WTC11 (cell line): ENCODE data around the gene PRPF40B. TPM values are rescaled to one million over a fixed set of nuclear protein-coding genes. Genes with fewer than 3 reads are reported as not detected.

Experiments used
- ATAC-seq: fragments of 200-7000 bp; cut with Tn5 transposase; 2 replicates; pipeline ENCODE4 v1.10.0; 2021; ENCODE audit warnings: mild to moderate bottlenecking, moderate library complexity
- CTCF ChIA-PET: fragments of 300-600 bp; sonication (Branson Sonifier 250); formaldehyde crosslinking; loops from one replicate; lab custom pipeline; 2021; ENCODE audit warnings: antibody characterized with exemption; lab: Charles Lee
- POLR2A ChIA-PET: fragments of 350-600 bp; sonication (Branson Sonifier 250); formaldehyde crosslinking; loops from one replicate; lab custom pipeline; 2021; ENCODE audit warnings: antibody characterized with exemption; lab: Charles Lee
- DNase-seq: peaks from one replicate; pipeline ENCODE4 v3.0.0; 2021; ENCODE audit warnings: low spot score
- H3K27ac Mint-ChIP-seq: 2 replicates; pipeline ENCODE4 v1.8.0; 2021; ENCODE audit warnings: mixed read lengths
- H3K27me3 Mint-ChIP-seq: 2 replicates; pipeline ENCODE4 v1.8.0; 2021; ENCODE audit warnings: low read depth, mild to moderate bottlenecking, moderate library complexity, mixed read lengths
- H3K36me3 Mint-ChIP-seq: 2 replicates; pipeline ENCODE4 v1.8.0; 2021; ENCODE audit warnings: mixed read lengths
- H3K4me1 Mint-ChIP-seq: 2 replicates; pipeline ENCODE4 v1.8.0; 2022; ENCODE audit warnings: mixed read lengths
- H3K4me3 Mint-ChIP-seq: 2 replicates; pipeline ENCODE4 v1.8.0; 2021; ENCODE audit warnings: mild to moderate bottlenecking, moderate library complexity, mixed read lengths
- H3K9me3 Mint-ChIP-seq: 2 replicates; pipeline ENCODE4 v1.8.0; 2021; ENCODE audit warnings: mixed read lengths
- FOXK1 ChIP-seq: sonication (generic); formaldehyde crosslinking; IDR thresholded peaks from 2 replicates; pipeline ENCODE4 v1.8.0; 2022; ENCODE audit warnings: mild to moderate bottlenecking, moderate library complexity, missing genetic modification reagents
- HMGA2 ChIP-seq: fragments of 250-450 bp; sonication (Bioruptor Pico); IDR thresholded peaks from 2 replicates; pipeline ENCODE4 v1.4.0; 2021; ENCODE audit warnings: mild to moderate bottlenecking, moderate library complexity
- KAT7 ChIP-seq: sonication (generic); formaldehyde crosslinking; IDR thresholded peaks from 2 replicates; pipeline ENCODE4 v1.8.1; 2023; ENCODE audit warnings: missing genetic modification reagents, mild to moderate bottlenecking, borderline replicate concordance
- MYBL2 ChIP-seq: sonication (generic); formaldehyde crosslinking; IDR thresholded peaks from 2 replicates; pipeline ENCODE4 v1.8.1; 2023; ENCODE audit warnings: mild to moderate bottlenecking, moderate library complexity, missing genetic modification reagents
- RELA ChIP-seq: sonication (generic); formaldehyde crosslinking; IDR thresholded peaks from 2 replicates; pipeline ENCODE4 v1.8.1; 2022; ENCODE audit warnings: missing genetic modification reagents, mild to moderate bottlenecking, borderline replicate concordance
- TEAD4 ChIP-seq: sonication (generic); formaldehyde crosslinking; IDR thresholded peaks from 2 replicates; pipeline ENCODE4 v1.8.0; 2022; ENCODE audit warnings: mild to moderate bottlenecking, missing genetic modification reagents
- ZNF263 ChIP-seq: sonication (generic); formaldehyde crosslinking; IDR thresholded peaks from 2 replicates; pipeline ENCODE4 v1.8.1; 2022; ENCODE audit warnings: low read depth, mild to moderate bottlenecking, moderate library complexity, missing genetic modification reagents
- ZNF317 ChIP-seq: sonication (generic); formaldehyde crosslinking; IDR thresholded peaks from 2 replicates; pipeline ENCODE4 v1.8.1; 2023; ENCODE audit warnings: low read depth, mild to moderate bottlenecking, moderate library complexity, missing genetic modification reagents, borderline replicate concordance
- total RNA-seq: library from RNA; stranded (reverse); gene quantifications from 3 replicates; pipeline ENCODE4 v1.2.3, GENCODE V29; 2021
- TF ChIP-seq, protein P1 (sequence below): sonication (generic); formaldehyde crosslinking; IDR thresholded peaks from 2 replicates; pipeline ENCODE4 v1.8.0; 2023; ENCODE audit warnings: missing genetic modification reagents
- TF ChIP-seq, protein P2 (sequence below): sonication (generic); formaldehyde crosslinking; IDR thresholded peaks from 2 replicates; pipeline ENCODE4 v1.8.1; 2023; ENCODE audit warnings: mild to moderate bottlenecking, missing genetic modification reagents
- TF ChIP-seq, protein P3 (sequence below): sonication (generic); formaldehyde crosslinking; IDR thresholded peaks from 2 replicates; pipeline ENCODE4 v1.8.0; 2022; ENCODE audit warnings: mild to moderate bottlenecking, missing genetic modification reagents
- TF ChIP-seq, protein P4 (sequence below): sonication (generic); formaldehyde crosslinking; IDR thresholded peaks from 2 replicates; pipeline ENCODE4 v1.8.1; 2022; ENCODE audit warnings: low read depth, missing genetic modification reagents, borderline replicate concordance
- TF ChIP-seq, protein P5 (sequence below): sonication (generic); formaldehyde crosslinking; IDR thresholded peaks from 2 replicates; pipeline ENCODE4 v1.8.1; 2022; ENCODE audit warnings: mild to moderate bottlenecking, moderate library complexity, missing genetic modification reagents
- TF ChIP-seq, protein P6 (sequence below): fragments of 200-600 bp; IDR thresholded peaks from 2 replicates; pipeline ENCODE4 v1.8.0; 2022; ENCODE audit warnings: antibody characterized with exemption
- TF ChIP-seq, protein P7 (sequence below): fragments of 250-450 bp; sonication (Bioruptor Pico); IDR thresholded peaks from 2 replicates; pipeline ENCODE4 v2.1.2; 2022; ENCODE audit warnings: mild to moderate bottlenecking, moderate library complexity

Gene PRPF40B
- total RNA-seq, 1 experiment from 2014 or later = 46.0 TPM

DNA sequence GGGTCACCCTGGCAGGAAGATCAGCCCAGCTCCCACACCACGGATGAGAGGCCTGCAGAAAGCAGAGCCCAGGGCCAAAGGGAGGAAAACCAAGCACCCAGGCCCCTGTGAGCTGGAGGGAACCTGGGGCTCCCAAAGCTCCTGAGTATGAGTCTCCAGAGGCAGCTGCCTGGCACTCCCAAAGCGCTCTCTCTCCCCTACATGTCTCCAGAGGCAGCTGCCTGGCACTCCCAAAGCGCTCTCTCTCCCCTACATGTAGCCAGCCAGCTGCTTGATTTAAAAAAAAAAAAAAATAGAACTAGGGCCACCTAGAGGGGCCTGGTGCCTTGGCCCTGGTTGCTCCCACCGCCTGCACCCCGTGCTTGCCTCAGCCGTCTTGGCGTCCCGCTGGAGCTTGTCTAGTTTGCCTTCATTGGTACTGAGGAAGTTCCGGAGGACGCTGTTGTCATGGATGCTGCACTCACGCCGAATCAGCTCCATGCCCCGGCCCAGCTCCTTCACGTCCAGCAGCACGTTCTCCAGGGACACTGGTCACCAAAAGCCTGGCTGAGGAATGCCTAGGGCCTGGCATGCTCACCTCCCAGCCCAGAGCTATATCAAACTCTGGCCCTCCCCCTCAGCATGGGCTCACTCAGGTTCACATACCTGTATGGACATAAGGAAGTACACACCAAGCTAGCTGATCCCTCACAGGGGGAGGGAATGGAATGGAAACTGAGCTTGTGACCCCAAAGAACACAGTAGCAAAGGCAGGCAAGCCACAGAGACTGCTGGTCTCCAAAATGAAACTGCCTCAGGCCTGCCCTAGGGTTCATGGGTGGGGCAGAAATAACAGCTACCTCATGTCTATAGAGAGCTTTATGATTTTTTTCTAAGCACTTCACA lies 24.7 kb downstream of the PRPF40B start:
- DNase-seq = no peak
- H3K9me3 Mint-ChIP-seq = no peaks in the 10 kb centered on the region
- ATAC-seq = no peak
- H3K4me1 Mint-ChIP-seq = peaks cover 13% of the 10 kb centered on the region
- H3K4me3 Mint-ChIP-seq = no peak overlapping the region
- CTCF ChIA-PET = interaction anchor here (0.7 to 2.8 kb wide), 13 partner anchors 11 to 217 kb away, joined by 3 to 16 read pairs (median 4); partner anchors contain the start of gene TMBIM6
- TF ChIP-seq, protein P1, sequence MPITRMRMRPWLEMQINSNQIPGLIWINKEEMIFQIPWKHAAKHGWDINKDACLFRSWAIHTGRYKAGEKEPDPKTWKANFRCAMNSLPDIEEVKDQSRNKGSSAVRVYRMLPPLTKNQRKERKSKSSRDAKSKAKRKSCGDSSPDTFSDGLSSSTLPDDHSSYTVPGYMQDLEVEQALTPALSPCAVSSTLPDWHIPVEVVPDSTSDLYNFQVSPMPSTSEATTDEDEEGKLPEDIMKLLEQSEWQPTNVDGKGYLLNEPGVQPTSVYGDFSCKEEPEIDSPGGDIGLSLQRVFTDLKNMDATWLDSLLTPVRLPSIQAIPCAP (CRISPR knock-in tag) = no peak
- TF ChIP-seq ZNF263 (CRISPR knock-in tag) (no peak), TEAD4 (no peak), ZNF317 (CRISPR knock-in tag) (no peak), HMGA2 (no peak), MYBL2 (CRISPR knock-in tag) (no peak), KAT7 (no peak), FOXK1 (CRISPR knock-in tag) (no peak), RELA (no peak)
- TF ChIP-seq, protein P2, sequence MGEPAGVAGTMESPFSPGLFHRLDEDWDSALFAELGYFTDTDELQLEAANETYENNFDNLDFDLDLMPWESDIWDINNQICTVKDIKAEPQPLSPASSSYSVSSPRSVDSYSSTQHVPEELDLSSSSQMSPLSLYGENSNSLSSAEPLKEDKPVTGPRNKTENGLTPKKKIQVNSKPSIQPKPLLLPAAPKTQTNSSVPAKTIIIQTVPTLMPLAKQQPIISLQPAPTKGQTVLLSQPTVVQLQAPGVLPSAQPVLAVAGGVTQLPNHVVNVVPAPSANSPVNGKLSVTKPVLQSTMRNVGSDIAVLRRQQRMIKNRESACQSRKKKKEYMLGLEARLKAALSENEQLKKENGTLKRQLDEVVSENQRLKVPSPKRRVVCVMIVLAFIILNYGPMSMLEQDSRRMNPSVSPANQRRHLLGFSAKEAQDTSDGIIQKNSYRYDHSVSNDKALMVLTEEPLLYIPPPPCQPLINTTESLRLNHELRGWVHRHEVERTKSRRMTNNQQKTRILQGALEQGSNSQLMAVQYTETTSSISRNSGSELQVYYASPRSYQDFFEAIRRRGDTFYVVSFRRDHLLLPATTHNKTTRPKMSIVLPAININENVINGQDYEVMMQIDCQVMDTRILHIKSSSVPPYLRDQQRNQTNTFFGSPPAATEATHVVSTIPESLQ (CRISPR knock-in tag) = no peak
- TF ChIP-seq, protein P3, sequence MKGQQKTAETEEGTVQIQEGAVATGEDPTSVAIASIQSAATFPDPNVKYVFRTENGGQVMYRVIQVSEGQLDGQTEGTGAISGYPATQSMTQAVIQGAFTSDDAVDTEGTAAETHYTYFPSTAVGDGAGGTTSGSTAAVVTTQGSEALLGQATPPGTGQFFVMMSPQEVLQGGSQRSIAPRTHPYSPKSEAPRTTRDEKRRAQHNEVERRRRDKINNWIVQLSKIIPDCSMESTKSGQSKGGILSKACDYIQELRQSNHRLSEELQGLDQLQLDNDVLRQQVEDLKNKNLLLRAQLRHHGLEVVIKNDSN = no peak
- TF ChIP-seq, protein P4, sequence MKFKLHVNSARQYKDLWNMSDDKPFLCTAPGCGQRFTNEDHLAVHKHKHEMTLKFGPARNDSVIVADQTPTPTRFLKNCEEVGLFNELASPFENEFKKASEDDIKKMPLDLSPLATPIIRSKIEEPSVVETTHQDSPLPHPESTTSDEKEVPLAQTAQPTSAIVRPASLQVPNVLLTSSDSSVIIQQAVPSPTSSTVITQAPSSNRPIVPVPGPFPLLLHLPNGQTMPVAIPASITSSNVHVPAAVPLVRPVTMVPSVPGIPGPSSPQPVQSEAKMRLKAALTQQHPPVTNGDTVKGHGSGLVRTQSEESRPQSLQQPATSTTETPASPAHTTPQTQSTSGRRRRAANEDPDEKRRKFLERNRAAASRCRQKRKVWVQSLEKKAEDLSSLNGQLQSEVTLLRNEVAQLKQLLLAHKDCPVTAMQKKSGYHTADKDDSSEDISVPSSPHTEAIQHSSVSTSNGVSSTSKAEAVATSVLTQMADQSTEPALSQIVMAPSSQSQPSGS (CRISPR knock-in tag) = no peak
- TF ChIP-seq, protein P5, sequence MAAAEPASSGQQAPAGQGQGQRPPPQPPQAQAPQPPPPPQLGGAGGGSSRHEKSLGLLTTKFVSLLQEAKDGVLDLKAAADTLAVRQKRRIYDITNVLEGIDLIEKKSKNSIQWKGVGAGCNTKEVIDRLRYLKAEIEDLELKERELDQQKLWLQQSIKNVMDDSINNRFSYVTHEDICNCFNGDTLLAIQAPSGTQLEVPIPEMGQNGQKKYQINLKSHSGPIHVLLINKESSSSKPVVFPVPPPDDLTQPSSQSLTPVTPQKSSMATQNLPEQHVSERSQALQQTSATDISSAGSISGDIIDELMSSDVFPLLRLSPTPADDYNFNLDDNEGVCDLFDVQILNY = no peak
- TF ChIP-seq, protein P6, sequence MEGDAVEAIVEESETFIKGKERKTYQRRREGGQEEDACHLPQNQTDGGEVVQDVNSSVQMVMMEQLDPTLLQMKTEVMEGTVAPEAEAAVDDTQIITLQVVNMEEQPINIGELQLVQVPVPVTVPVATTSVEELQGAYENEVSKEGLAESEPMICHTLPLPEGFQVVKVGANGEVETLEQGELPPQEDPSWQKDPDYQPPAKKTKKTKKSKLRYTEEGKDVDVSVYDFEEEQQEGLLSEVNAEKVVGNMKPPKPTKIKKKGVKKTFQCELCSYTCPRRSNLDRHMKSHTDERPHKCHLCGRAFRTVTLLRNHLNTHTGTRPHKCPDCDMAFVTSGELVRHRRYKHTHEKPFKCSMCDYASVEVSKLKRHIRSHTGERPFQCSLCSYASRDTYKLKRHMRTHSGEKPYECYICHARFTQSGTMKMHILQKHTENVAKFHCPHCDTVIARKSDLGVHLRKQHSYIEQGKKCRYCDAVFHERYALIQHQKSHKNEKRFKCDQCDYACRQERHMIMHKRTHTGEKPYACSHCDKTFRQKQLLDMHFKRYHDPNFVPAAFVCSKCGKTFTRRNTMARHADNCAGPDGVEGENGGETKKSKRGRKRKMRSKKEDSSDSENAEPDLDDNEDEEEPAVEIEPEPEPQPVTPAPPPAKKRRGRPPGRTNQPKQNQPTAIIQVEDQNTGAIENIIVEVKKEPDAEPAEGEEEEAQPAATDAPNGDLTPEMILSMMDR = no peak
- TF ChIP-seq, protein P7, sequence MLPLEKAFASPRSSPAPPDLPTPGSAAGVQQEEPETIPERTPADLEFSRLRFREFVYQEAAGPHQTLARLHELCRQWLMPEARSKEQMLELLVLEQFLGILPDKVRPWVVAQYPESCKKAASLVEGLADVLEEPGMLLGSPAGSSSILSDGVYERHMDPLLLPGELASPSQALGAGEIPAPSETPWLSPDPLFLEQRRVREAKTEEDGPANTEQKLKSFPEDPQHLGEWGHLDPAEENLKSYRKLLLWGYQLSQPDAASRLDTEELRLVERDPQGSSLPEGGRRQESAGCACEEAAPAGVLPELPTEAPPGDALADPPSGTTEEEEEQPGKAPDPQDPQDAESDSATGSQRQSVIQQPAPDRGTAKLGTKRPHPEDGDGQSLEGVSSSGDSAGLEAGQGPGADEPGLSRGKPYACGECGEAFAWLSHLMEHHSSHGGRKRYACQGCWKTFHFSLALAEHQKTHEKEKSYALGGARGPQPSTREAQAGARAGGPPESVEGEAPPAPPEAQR (CRISPR knock-in tag) = no peak
- peak overlapping the region; percentile 60 for H3K27ac Mint-ChIP-seq
- peaks cover 47% of the 10 kb centered on the region for H3K36me3 Mint-ChIP-seq
- POLR2A ChIA-PET = interaction anchor here (0.6 to 1.4 kb wide), 5 partner anchors 8 to 82 kb away, joined by 3 to 4 read pairs (median 4); partner anchors contain the start of gene FMNL3
- no peaks in the 10 kb centered on the region for H3K27me3 Mint-ChIP-seq
